Pancreas (tissue), 10 donors: ENCODE results near the gene SLC5A6. TPM values are rescaled to one million over a fixed set of nuclear protein-coding genes. Genes with fewer than 3 reads are reported as not detected.

Experiments
- ATAC-seq, 4 donors: fragments of 200-7000 bp; cut with Tn5 transposase; one replicate each; pipeline versions ENCODE4 v1.8.0 to v1.9.1; 2020; ENCODE audit warnings: mild to moderate bottlenecking in 4 of 4, moderate library complexity in 4 of 4
- DNase-seq, 6 donors: peaks; one replicate each; pipeline ENCODE4 v3.0.0-alpha.2; 2020
- FAIRE-seq: peaks from 2 replicates; lab custom pipeline; 2012; peaks lifted over from hg19 to GRCh38; lab: Jason Lieb, UNC
- H3K27ac ChIP-seq, 4 donors: fragments of 200-600 bp; sonication (generic); 1 replicate in 3 of 4; 2 replicates in 1 of 4; pipeline versions ENCODE4 v1.5.0 to v1.8.0; 2020
- H3K27me3 ChIP-seq, 4 donors: fragments of 200-600 bp; one replicate each; pipeline ENCODE4 v1.8.0; 2021
- H3K36me3 ChIP-seq, 3 donors: fragments of 200-600 bp; sonication (generic) in 1 of 3; one replicate each; pipeline versions ENCODE4 v1.5.0 to v1.8.0; 2020 to 2021
- H3K4me1 ChIP-seq, 3 donors: fragments of 200-600 bp; one replicate each; pipeline ENCODE4 v1.8.0; 2021
- H3K4me3 ChIP-seq, 4 donors: fragments of 200-600 bp; sonication (generic) in 2 of 4; one replicate each; pipeline versions ENCODE4 v1.5.0 to v1.8.0; 2020 to 2021
- H3K9me3 ChIP-seq, 4 donors: fragments of 200-600 bp; one replicate each; pipeline ENCODE4 v1.8.0; 2021
- WGBS, 2 donors: extraction: QIAGEN DNeasy Blood & Tissue Kit; methylation state at CpG; one replicate each; pipeline ENCODE4 v1.1.7; 2013; 5-methylcytosine and 5-hydroxymethylcytosine counted together
- intact Hi-C, 3 donors: fragments of 100-400 bp; cut with DNase I; formaldehyde crosslinking; loops; one replicate each; pipeline versions ENCODE4 v1.11.1 to v1.14.2; 2022
- polyA plus RNA-seq, 2 donors: library from polyadenylated mRNA; stranded (reverse); fragments of 200-250 nt; gene quantifications; one replicate each; pipeline ENCODE4 v1.2.3, GENCODE V29; 2013
- total RNA-seq, 6 donors: library from RNA; stranded (reverse); fragmentation: NEBNext Ultra II Directional in 4 of 6; extraction: Animal tissue kit (Norgen Biotek cat#: 25700) in 4 of 6; gene quantifications; one replicate each; pipeline versions ENCODE4 v1.2.1 to v1.2.4, GENCODE V29; 2021 to 2023
- TF ChIP-seq, protein P1 (sequence below), 4 donors: fragments of 200-600 bp; sonication (generic) in 3 of 4; IDR thresholded peaks; one replicate each; pipeline versions ENCODE4 v1.5.0 to v1.8.0; 2021; ENCODE audit warnings: antibody characterized with exemption in 4 of 4
- donor health status: healthy with polysubstance abuse.
- donor health status: DM: no; HTN: no; CAD: no; lungs with moderate emphysema.
- donor health status: DM: no; HTN: no; CAD: no.
- donor health status: control.
- donor health status: control.
- donor health status: Bipolar disorder and iron deficiency.
- donor health status: DM: yes; HTN: yes; CAD: no.
- donor health status: DM: no; HTN: no; CAD: no.
- donor health status: DM: no; HTN: no; CAD: no.
- donor health status: DM: yes; HTN: yes; CAD: no.

The SLC5A6 gene
- total and polyA plus RNA-seq, 8 donors, result 8.3 to 15.3 (median 14.7) TPM

DNA sequence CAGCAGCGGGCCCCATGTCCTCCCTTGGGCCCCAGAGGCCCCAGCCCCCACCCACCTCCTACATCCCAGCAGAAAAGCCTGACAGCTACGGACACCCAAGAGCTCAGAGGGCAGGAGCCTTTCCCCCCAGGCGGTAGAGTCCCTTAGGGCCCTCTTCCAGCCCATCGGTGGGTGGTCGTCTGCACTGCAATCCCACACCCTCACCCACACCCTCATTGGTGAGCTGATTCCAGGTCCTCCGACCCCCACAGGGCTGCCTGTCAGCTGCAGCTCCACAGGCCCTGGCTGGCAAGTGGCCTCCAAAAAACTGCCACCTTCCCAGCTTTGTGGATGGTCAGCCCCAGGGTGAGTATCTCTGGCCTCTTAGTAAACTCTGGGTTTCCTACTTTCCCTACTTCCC lies 52.8 kb downstream of the SLC5A6 start:
- FAIRE-seq, result no peak
- Histone ChIP-seq H3K9me3 (no peaks in the 10 kb centered on the region), H3K4me1 (no peaks in the 10 kb centered on the region), H3K27me3 (no peaks in the 10 kb centered on the region), H3K36me3 (no peaks in the 10 kb centered on the region), H3K27ac (no peak overlapping the region), H3K4me3 (no peak overlapping the region)
- 63 to 78% methylated on average over 6 of the region's 6 CpGs for WGBS, 2 donors
- TF ChIP-seq, protein P1, sequence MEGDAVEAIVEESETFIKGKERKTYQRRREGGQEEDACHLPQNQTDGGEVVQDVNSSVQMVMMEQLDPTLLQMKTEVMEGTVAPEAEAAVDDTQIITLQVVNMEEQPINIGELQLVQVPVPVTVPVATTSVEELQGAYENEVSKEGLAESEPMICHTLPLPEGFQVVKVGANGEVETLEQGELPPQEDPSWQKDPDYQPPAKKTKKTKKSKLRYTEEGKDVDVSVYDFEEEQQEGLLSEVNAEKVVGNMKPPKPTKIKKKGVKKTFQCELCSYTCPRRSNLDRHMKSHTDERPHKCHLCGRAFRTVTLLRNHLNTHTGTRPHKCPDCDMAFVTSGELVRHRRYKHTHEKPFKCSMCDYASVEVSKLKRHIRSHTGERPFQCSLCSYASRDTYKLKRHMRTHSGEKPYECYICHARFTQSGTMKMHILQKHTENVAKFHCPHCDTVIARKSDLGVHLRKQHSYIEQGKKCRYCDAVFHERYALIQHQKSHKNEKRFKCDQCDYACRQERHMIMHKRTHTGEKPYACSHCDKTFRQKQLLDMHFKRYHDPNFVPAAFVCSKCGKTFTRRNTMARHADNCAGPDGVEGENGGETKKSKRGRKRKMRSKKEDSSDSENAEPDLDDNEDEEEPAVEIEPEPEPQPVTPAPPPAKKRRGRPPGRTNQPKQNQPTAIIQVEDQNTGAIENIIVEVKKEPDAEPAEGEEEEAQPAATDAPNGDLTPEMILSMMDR (IDR thresholded peaks at IDR 0.05), result no peak
- intact Hi-C loops, result no loop called here
- DNase-seq, result no peak
- no peak for ATAC-seq

DNA sequence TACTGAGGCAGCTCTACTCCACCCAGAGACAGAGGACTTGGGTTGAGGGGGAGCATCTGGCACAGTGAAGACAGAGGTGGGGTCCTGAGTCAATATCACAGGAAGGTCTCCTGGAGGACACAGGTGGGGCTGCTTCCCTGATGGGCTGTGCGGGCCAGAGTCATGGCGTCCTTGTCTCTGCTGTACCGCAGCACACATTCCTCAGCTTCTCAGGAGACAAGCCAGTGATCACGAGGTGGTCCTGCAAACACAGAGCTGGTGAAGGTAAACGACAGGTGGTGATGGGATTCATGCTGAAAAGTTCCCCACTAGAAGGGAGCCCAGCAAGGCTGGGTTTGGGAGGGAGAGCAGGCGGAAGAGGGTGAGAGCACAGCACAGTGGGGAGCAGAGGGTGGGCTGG lies 53.6 kb downstream of the SLC5A6 start:
- H3K36me3 ChIP-seq, result no peaks in the 10 kb centered on the region
- no peak overlapping the region for H3K4me3 ChIP-seq
- no peak for DNase-seq
- WGBS, 2 donors, result 52 to 55% methylated on average over 6 of the region's 6 CpGs
- ATAC-seq, result no peak
- H3K27ac ChIP-seq, result no peak overlapping the region
- no peak for FAIRE-seq
- no peaks in the 10 kb centered on the region for H3K27me3 ChIP-seq
- H3K4me1 ChIP-seq, result no peaks in the 10 kb centered on the region
- H3K9me3 ChIP-seq, result no peaks in the 10 kb centered on the region
- intact Hi-C loops, result no loop called here
- TF ChIP-seq, protein P1 (IDR thresholded peaks at IDR 0.05), result no peak

DNA sequence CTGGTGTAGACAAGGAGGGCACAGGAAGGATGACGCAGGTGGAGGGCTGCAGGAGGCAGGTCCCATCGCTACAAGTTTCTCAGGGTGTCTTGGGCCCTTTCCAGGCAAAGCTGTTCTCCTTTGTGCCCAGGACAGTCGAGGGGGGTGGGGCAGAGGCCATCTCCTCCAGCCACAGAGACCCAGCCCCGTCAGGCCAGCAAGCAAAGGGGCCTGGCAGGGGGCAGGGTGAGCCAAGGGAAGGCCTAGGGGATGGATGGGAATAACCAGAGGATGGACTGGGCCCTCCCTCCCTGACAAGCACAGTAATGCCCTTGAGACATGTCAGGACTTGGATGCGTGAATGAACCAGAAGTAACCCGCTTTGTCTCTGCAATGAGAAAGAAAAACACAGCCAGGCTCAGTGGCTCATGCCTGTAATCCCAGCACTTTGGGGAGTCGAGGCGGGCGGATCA lies 57.0 kb downstream of the SLC5A6 start:
- ATAC-seq (no peak), DNase-seq (no peak), FAIRE-seq (no peak)
- TF ChIP-seq, protein P1 (IDR thresholded peaks at IDR 0.05), result no peak
- H3K4me3 ChIP-seq, result no peak overlapping the region
- no peaks in the 10 kb centered on the region for H3K4me1 ChIP-seq
- no peak overlapping the region for H3K27ac ChIP-seq
- WGBS, 2 donors, result 71 to 75% methylated on average over 9 of the region's 9 CpGs
- intact Hi-C loops, result no loop called here
- H3K27me3 ChIP-seq, result no peaks in the 10 kb centered on the region
- no peaks in the 10 kb centered on the region for H3K36me3 ChIP-seq
- no peaks in the 10 kb centered on the region for H3K9me3 ChIP-seq

DNA sequence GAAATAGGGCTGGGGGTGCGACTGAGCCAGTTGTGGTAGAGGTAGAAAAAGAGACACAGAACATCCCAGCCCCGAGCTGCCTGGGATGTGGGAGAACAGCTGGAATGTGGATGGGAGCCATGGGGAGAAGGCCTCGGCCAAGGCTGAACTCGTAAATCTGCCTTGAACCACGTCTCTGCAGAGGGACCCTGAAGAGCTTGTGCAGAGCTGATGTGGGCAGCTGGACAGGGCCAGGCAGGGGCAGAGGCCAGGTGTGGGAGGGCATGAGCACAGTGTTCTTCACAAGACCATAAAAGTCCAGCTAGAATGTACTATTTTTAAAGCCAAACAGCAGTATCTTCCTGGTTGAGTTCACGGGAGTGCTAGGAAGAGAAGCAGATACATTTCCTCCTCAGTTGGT lies 57.6 kb downstream of the SLC5A6 start:
- TF ChIP-seq, protein P1 (IDR thresholded peaks at IDR 0.05), result no peak
- no peak for ATAC-seq
- Histone ChIP-seq H3K9me3 (no peaks in the 10 kb centered on the region), H3K27me3 (no peaks in the 10 kb centered on the region), H3K27ac (no peak overlapping the region), H3K4me3 (no peak overlapping the region), H3K4me1 (no peaks in the 10 kb centered on the region), H3K36me3 (no peaks in the 10 kb centered on the region)
- no peak for DNase-seq
- intact Hi-C loops, result no loop called here
- 76% methylated on average over 6 of the region's 6 CpGs for WGBS, 2 donors
- no peak for FAIRE-seq

DNA sequence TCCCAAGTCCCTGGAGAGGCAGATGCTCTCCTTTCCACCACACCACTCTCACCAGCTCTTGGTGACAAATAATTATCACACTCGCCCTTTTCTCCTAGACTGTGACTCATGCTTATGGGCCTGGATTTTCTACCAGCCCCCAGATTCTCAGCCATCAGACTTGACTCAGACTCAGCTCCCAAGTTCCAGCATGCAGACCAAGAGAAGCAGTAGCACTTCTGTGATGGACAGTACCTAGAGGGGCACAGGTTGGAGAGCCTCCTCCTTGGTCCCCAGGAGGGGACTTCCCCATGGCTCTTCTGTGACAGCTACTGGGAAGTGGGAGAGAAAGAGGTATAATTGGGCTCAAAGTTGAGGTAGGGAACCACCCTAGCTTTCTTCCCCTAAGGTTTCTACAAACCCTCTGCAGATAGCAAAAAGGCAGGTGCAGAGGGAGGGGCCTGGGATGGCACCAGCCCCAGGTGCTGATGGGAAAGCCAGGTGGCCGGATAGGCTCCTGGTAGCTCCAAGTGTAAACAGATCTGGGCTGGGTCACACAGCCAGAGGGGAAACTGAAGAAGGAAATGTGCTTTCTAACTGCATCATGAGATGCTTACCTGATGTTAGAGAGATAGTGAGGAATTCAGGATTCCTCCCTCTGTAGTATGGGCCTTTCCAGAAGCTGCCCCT lies 59.1 kb downstream of the SLC5A6 start:
- TF ChIP-seq, protein P1 (IDR thresholded peaks at IDR 0.05), result no peak
- no peaks in the 10 kb centered on the region for H3K27me3 ChIP-seq
- 59 to 75% methylated on average over 2 of the region's 2 CpGs for WGBS, 2 donors
- no peak overlapping the region for H3K27ac ChIP-seq
- no peaks in the 10 kb centered on the region for H3K4me1 ChIP-seq
- FAIRE-seq (no peak), ATAC-seq (no peak), DNase-seq (no peak)
- intact Hi-C loops, result no loop called here
- no peaks in the 10 kb centered on the region for H3K36me3 ChIP-seq
- no peaks in the 10 kb centered on the region for H3K9me3 ChIP-seq
- H3K4me3 ChIP-seq, result no peak overlapping the region
